H9 (cell line): ENCODE results near the gene FOXL1. TPM values are rescaled to one million over a fixed set of nuclear protein-coding genes. Genes with fewer than 3 reads are reported as not detected.
A peak's percentile ranks its signal among the peaks of the same experiment; 100 is the strongest.

Source experiments
- DNase-seq: peaks from one replicate; pipeline ENCODE4 v3.0.0-alpha.2; 2017
- H2AFZ ChIP-seq: one replicate; pipeline ENCODE4 v1.6.1; 2013; ENCODE audit warnings: mild to moderate bottlenecking, low read length, control low read depth, moderate library complexity
- H2AK5ac ChIP-seq: 2 replicates; pipeline ENCODE4 v1.6.1; 2013; ENCODE audit warnings: low read length, control low read depth, mixed read lengths; ENCODE audit not compliant: insufficient read length
- H2BK120ac ChIP-seq: one replicate; pipeline ENCODE4 v1.6.1; 2013; ENCODE audit warnings: low read depth, mild to moderate bottlenecking, low read length, control low read depth, inconsistent platforms; ENCODE audit not compliant: poor library complexity, severe bottlenecking
- H2BK12ac ChIP-seq: 2 replicates; pipeline ENCODE4 v1.6.1; 2013; ENCODE audit warnings: low read length, control low read depth, mixed read lengths, low read depth; ENCODE audit not compliant: insufficient read length
- H2BK15ac ChIP-seq: 2 replicates; pipeline ENCODE4 v1.6.1; 2013; ENCODE audit warnings: low read depth, low read length, control low read depth
- H2BK20ac ChIP-seq: one replicate; pipeline ENCODE4 v1.6.1; 2013; ENCODE audit warnings: low read depth, mild to moderate bottlenecking, low read length, control low read depth, inconsistent platforms; ENCODE audit not compliant: poor library complexity, severe bottlenecking
- H2BK5ac ChIP-seq: 2 replicates; pipeline ENCODE4 v1.6.1; 2013; ENCODE audit warnings: low read length, control low read depth, mixed read lengths; ENCODE audit not compliant: insufficient read length
- H3K14ac ChIP-seq: 2 replicates; pipeline ENCODE4 v1.6.1; 2013; ENCODE audit warnings: low read length, control low read depth; ENCODE audit not compliant: insufficient read depth
- H3K18ac ChIP-seq: 2 replicates; pipeline ENCODE4 v1.6.1; 2013; ENCODE audit warnings: low read depth, mild to moderate bottlenecking, mixed read lengths, low read length, control low read depth; ENCODE audit not compliant: insufficient read length
- H3K23ac ChIP-seq: 2 replicates; pipeline ENCODE4 v1.6.1; 2013; ENCODE audit warnings: low read length, control low read depth, mixed read lengths, low read depth; ENCODE audit not compliant: insufficient read length
- H3K23me2 ChIP-seq: 2 replicates; pipeline ENCODE4 v1.6.1; 2013; ENCODE audit warnings: low read depth, mild to moderate bottlenecking, mixed read lengths, low read length, control low read depth; ENCODE audit not compliant: insufficient read length, poor library complexity, severe bottlenecking
- H3K27ac ChIP-seq: 2 replicates; pipeline ENCODE4 v1.5.1; 2013; ENCODE audit warnings: low read length, control low read depth, mixed read lengths, low read depth; ENCODE audit not compliant: insufficient read length
- H3K27me3 ChIP-seq: 2 replicates; pipeline ENCODE4 v1.6.1; 2013; ENCODE audit warnings: low read length, control low read depth, inconsistent platforms; ENCODE audit not compliant: insufficient read depth
- H3K4ac ChIP-seq: 2 replicates; pipeline ENCODE4 v1.6.1; 2013; ENCODE audit warnings: low read depth, mild to moderate bottlenecking, control low read depth, inconsistent platforms, low read length, moderate library complexity
- H3K4me1 ChIP-seq: 2 replicates; pipeline ENCODE4 v1.6.1; 2013; ENCODE audit warnings: low read length, control low read depth, inconsistent platforms; ENCODE audit not compliant: insufficient read depth
- H3K4me2 ChIP-seq: 2 replicates; pipeline ENCODE4 v1.6.1; 2013; ENCODE audit warnings: low read length, control low read depth, mixed read lengths; ENCODE audit not compliant: insufficient read length, insufficient read depth
- H3K56ac ChIP-seq: 2 replicates; pipeline ENCODE4 v1.6.1; 2013; ENCODE audit warnings: low read depth, mild to moderate bottlenecking, mixed read lengths, low read length, control low read depth; ENCODE audit not compliant: insufficient read length
- H3K79me1 ChIP-seq: 2 replicates; pipeline ENCODE4 v1.6.1; 2013; ENCODE audit warnings: low read depth, mild to moderate bottlenecking, moderate library complexity, low read length, control low read depth, inconsistent platforms; ENCODE audit not compliant: insufficient read depth, poor library complexity, severe bottlenecking
- H3K79me2 ChIP-seq: 2 replicates; pipeline ENCODE4 v1.6.1; 2013; ENCODE audit warnings: low read length, control low read depth, inconsistent platforms; ENCODE audit not compliant: insufficient read depth
- H3K9ac ChIP-seq: 2 replicates; pipeline ENCODE4 v1.6.1; 2013; ENCODE audit warnings: low read length, control low read depth, mixed read lengths; ENCODE audit not compliant: insufficient read length; ENCODE audit errors: extremely low read depth
- H3K9me3 ChIP-seq: one replicate; pipeline ENCODE4 v1.6.1; 2013; ENCODE audit warnings: low read depth, low read length, inconsistent platforms; ENCODE audit not compliant: control insufficient read depth
- H3T11ph ChIP-seq: one replicate; pipeline ENCODE4 v1.6.1; 2013; ENCODE audit warnings: mild to moderate bottlenecking, low read length, control low read depth, inconsistent platforms
- H4K20me1 ChIP-seq: one replicate; pipeline ENCODE4 v1.6.1; 2013; ENCODE audit not compliant: control insufficient read depth, insufficient read length, insufficient read depth
- H4K5ac ChIP-seq: 2 replicates; pipeline ENCODE4 v1.6.1; 2013; ENCODE audit warnings: low read depth, mild to moderate bottlenecking, mixed read lengths, low read length, control low read depth; ENCODE audit not compliant: insufficient read length
- H4K8ac ChIP-seq: replicated peaks from 2 replicates; pipeline ENCODE4 v1.6.1; 2013; ENCODE audit warnings: low read length, control low read depth, mixed read lengths, low read depth; ENCODE audit not compliant: insufficient read length
- H4K91ac ChIP-seq: 2 replicates; pipeline ENCODE4 v1.6.1; 2013; ENCODE audit warnings: low read depth, mild to moderate bottlenecking, moderate library complexity, mixed read lengths, low read length, control low read depth; ENCODE audit not compliant: insufficient read length
- H3K27ac Mint-ChIP-seq, 3 experiments: 2 replicates in 2 of 3; 3 replicates in 1 of 3; pipeline ENCODE4 v1.8.0; 2020 to 2021; ENCODE audit warnings: mixed read lengths in 3 of 3, mild to moderate bottlenecking in 1 of 3, moderate library complexity in 1 of 3
- H3K27me3 Mint-ChIP-seq: 2 replicates; pipeline ENCODE4 v1.8.0; 2021; ENCODE audit warnings: low read depth, mild to moderate bottlenecking, moderate library complexity, mixed read lengths
- H3K36me3 Mint-ChIP-seq, 3 experiments: 2 replicates in 2 of 3; 3 replicates in 1 of 3; pipeline ENCODE4 v1.8.0; 2020 to 2021; ENCODE audit warnings: low read depth in 3 of 3, mixed read lengths in 3 of 3; ENCODE audit not compliant: insufficient read depth in 1 of 3
- H3K4me1 Mint-ChIP-seq, 2 experiments: 2 replicates each; pipeline ENCODE4 v1.8.0; 2020; ENCODE audit warnings: mixed read lengths in 2 of 2
- H3K4me3 Mint-ChIP-seq, 2 experiments: 2 replicates in 1 of 2; 3 replicates in 1 of 2; pipeline ENCODE4 v1.8.0; 2020 to 2021; ENCODE audit warnings: mild to moderate bottlenecking in 2 of 2, mixed read lengths in 2 of 2, moderate library complexity in 1 of 2
- H3K9me3 Mint-ChIP-seq, 2 experiments: 2 replicates in 1 of 2; 3 replicates in 1 of 2; pipeline ENCODE4 v1.8.0; 2020; ENCODE audit warnings: mild to moderate bottlenecking in 2 of 2, mixed read lengths in 2 of 2, moderate library complexity in 1 of 2
- CTCF ChIP-seq: fragments of 200-600 bp; sonication (generic); conservative IDR thresholded peaks from 3 replicates; pipeline ENCODE4 v1.8.0; 2021; ENCODE audit warnings: antibody characterized with exemption, mild to moderate bottlenecking
- WGBS: extraction: QIAGEN DNeasy Blood & Tissue Kit; methylation state at CpG from one replicate; pipeline ENCODE4 v1.1.7; 2013; ENCODE audit warnings: missing lambda C conversion rate, low lambda C conversion rate, mixed read lengths; ENCODE audit not compliant: insufficient read length; ENCODE audit errors: extremely low coverage; 5-methylcytosine and 5-hydroxymethylcytosine counted together
- total RNA-seq: library from RNA; stranded (reverse); gene quantifications from 2 replicates; pipeline ENCODE4 v1.2.1, GENCODE V29; 2021

Gene FOXL1
- total RNA-seq, 1 experiment from 2014 or later: 0.09 TPM

DNA sequence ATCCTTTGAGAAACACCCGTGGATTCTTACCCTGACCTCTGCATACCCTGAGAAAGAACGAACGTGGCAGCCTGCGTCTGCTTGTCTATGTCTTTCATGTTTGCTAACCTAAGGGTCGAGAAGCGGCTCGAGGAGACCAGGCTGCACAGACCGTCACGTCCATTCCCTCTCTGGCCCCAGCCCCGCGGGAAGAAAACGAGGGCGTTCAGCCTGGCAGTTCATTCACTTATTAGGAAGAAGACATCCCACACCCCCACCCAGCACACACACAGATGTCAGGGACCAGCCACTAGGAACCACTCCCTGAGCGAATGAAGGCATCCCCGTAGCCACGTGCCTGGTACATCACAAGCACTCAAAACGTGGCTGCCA lies 22.7 kb upstream of the FOXL1 start:
- Histone ChIP-seq H3K23ac (no peak overlapping the region), H3K23me2 (peaks cover 6% of the 10 kb centered on the region), H4K8ac (no peak overlapping the region), H2BK12ac (no peak overlapping the region), H2BK5ac (no peak overlapping the region), H2BK20ac (no peak overlapping the region), H3K79me2 (no peaks in the 10 kb centered on the region), H2AK5ac (no peak overlapping the region), H3K4me2 (peak overlapping the region; percentile 76), H3K9ac (peak overlapping the region; percentile 51), H2BK120ac (no peak overlapping the region), H3K27ac (no peak overlapping the region), H3K27me3 (no peaks in the 10 kb centered on the region), H3K9me3 (no peaks in the 10 kb centered on the region), H4K20me1 (no peaks in the 10 kb centered on the region), H3K14ac (no peak overlapping the region; the same call in 1 of the 2 replicates), H2BK15ac (no peak overlapping the region), H4K91ac (no peak overlapping the region), H2AFZ (no peak overlapping the region), H3K4ac (no peak overlapping the region), H3T11ph (no peak overlapping the region), H3K4me1 (no peaks in the 10 kb centered on the region), H3K79me1 (no peaks in the 10 kb centered on the region), H4K5ac (peak overlapping the region; percentile 31), H3K18ac (no peak overlapping the region), H3K56ac (no peak overlapping the region)
- H3K4me3 Mint-ChIP-seq: peak overlapping the region; percentile 83 to 89
- DNase-seq: no peak
- no peaks in the 10 kb centered on the region for H3K36me3 Mint-ChIP-seq
- no peaks in the 10 kb centered on the region; a peak in 1 of 5 replicates for H3K9me3 Mint-ChIP-seq
- TF ChIP-seq CTCF: no peak
- WGBS: no CpG with 5 or more reads among the region's 17 CpGs
- H3K27ac Mint-ChIP-seq: peak overlapping the region in 1 of 3 experiments; percentile 77; a peak in 1 of 7 replicates
- H3K27me3 Mint-ChIP-seq: peaks cover under 1% of the 10 kb centered on the region
- H3K4me1 Mint-ChIP-seq: peaks cover 0 to 11% of the 10 kb centered on the region in 2 experiments; a peak in 2 of 4 replicates
